ENCODE results near the gene C12orf42.

The C12orf42 gene

GRCh38 chr12:103517161-103517560 is 21.4 kb upstream of the C12orf42 start:
- no peaks in the 10 kb centered on the region for H3K4me1 ChIP-seq
- no peak for DNase-seq
- no peaks in the 10 kb centered on the region for H3K27me3 ChIP-seq
- TF ChIP-seq, protein P1, sequence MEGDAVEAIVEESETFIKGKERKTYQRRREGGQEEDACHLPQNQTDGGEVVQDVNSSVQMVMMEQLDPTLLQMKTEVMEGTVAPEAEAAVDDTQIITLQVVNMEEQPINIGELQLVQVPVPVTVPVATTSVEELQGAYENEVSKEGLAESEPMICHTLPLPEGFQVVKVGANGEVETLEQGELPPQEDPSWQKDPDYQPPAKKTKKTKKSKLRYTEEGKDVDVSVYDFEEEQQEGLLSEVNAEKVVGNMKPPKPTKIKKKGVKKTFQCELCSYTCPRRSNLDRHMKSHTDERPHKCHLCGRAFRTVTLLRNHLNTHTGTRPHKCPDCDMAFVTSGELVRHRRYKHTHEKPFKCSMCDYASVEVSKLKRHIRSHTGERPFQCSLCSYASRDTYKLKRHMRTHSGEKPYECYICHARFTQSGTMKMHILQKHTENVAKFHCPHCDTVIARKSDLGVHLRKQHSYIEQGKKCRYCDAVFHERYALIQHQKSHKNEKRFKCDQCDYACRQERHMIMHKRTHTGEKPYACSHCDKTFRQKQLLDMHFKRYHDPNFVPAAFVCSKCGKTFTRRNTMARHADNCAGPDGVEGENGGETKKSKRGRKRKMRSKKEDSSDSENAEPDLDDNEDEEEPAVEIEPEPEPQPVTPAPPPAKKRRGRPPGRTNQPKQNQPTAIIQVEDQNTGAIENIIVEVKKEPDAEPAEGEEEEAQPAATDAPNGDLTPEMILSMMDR (IDR thresholded peaks at IDR 0.05; ENCODE audit: low read depth, low read length) = no peak
- no peaks in the 10 kb centered on the region for H3K36me3 ChIP-seq
- H3K9me3 ChIP-seq = no peaks in the 10 kb centered on the region
- H3K4me3 ChIP-seq (ENCODE audit: low read depth, low read length) = no peak overlapping the region

DNA sequence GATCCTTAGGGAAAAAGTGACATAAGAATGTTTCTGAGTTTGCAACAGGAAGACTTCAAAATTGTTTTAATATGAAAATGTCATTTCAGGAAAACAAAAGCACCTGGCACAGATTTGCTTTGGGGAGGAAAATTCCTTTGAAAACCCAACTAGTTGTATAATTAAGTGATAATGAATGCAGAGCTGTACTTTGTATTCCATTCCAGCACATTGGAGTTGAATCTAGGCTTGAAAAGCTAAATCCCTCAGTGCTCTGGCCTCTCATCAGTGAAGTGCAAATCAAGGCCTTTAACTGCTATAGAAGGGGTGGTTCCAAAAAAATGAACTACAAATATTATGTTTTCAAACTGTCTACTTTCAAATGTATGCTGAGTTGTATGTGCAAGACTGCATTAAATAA is 19.6 kb upstream of the C12orf42 start:
- no peaks in the 10 kb centered on the region for H3K9me3 ChIP-seq
- no peak for DNase-seq
- H3K27me3 ChIP-seq = no peaks in the 10 kb centered on the region
- TF ChIP-seq, protein P1 (IDR thresholded peaks at IDR 0.05; ENCODE audit: low read depth, low read length) = no peak
- no peaks in the 10 kb centered on the region for H3K36me3 ChIP-seq
- H3K4me3 ChIP-seq (ENCODE audit: low read depth, low read length) = no peak overlapping the region
- H3K4me1 ChIP-seq = no peaks in the 10 kb centered on the region

GRCh38 chr12:103513875-103514274 is 18.1 kb upstream of the C12orf42 start:
- no peaks in the 10 kb centered on the region for H3K4me1 ChIP-seq
- DNase-seq = no peak
- H3K4me3 ChIP-seq (ENCODE audit: low read depth, low read length) = no peak overlapping the region
- TF ChIP-seq, protein P1 (IDR thresholded peaks at IDR 0.05; ENCODE audit: low read depth, low read length) = no peak
- no peaks in the 10 kb centered on the region for H3K9me3 ChIP-seq
- H3K27me3 ChIP-seq = no peaks in the 10 kb centered on the region
- no peaks in the 10 kb centered on the region for H3K36me3 ChIP-seq

DNA sequence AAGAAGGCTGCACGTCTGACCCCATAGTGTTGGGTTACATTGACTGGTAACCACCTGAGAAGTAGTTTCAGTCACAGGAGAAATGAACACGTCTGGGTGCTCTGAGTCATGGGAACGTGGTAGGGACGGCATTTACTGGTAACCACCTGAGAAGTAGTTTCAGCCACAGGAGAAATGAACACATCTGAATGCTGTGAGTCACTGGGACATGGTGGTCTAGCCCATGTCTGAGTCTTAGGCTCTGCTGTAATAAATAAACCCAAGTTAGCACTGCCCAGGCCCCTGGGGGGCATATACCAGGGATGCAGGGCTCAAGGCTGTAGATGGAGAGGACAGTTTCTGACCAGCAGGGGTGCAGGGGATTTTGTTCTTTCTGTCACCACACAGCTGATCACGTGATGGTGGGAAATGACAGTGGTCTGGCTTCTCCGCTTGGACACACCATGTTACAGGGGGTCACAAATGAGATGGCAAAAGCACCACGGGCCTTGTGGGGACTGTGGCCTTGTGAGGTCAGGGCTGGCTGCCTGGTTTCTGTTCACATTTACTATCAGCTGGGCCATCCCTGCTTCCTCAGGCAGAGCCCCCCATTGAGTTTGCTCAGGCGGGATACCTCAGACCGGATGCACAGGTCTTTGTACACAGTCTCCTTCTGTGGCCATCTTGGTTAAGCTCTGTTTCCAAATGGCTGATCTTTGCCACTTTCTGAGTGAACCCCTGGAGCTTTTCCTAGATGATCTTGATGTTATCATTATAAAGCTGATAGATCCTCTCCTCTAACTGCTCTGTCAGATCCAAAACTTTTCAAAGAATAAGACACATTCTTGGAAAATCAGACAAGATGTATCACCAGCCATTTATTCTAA is 9.8 kb upstream of the C12orf42 start:
- no peaks in the 10 kb centered on the region for H3K36me3 ChIP-seq
- DNase-seq = no peak
- TF ChIP-seq, protein P1 (IDR thresholded peaks at IDR 0.05; ENCODE audit: low read depth, low read length) = no peak
- H3K4me3 ChIP-seq (ENCODE audit: low read depth, low read length) = no peak overlapping the region
- H3K9me3 ChIP-seq = no peaks in the 10 kb centered on the region
- H3K27me3 ChIP-seq = no peaks in the 10 kb centered on the region
- peaks cover 5% of the 10 kb centered on the region for H3K4me1 ChIP-seq

GRCh38 chr12:103504606-103505005 is 8.8 kb upstream of the C12orf42 start:
- no peak overlapping the region for H3K4me3 ChIP-seq (ENCODE audit: low read depth, low read length)
- H3K27me3 ChIP-seq = no peaks in the 10 kb centered on the region
- no peaks in the 10 kb centered on the region for H3K9me3 ChIP-seq
- DNase-seq = no peak
- TF ChIP-seq, protein P1 (IDR thresholded peaks at IDR 0.05; ENCODE audit: low read depth, low read length) = no peak
- no peaks in the 10 kb centered on the region for H3K36me3 ChIP-seq
- H3K4me1 ChIP-seq = peaks cover 5% of the 10 kb centered on the region

All from BE2C (cell line).